Activated CD4-positive, alpha-beta T cell treated with anti-CD3 and anti-CD28 coated beads, Interleukin-2, amount 50 U/mL, for 16 hours (primary cell): ENCODE data around the gene CRACDL.

Experiments used
- DNase-seq: peaks from one replicate; pipeline ENCODE4 v3.0.0-alpha.2; 2020

The CRACDL gene

GRCh38 chr2:98847853-98848252 lies 88.2 kb downstream of the CRACDL start:
- DNase-seq, result no peak

- DNase-seq, result no peak
Measured at GRCh38 chr2:98846041-98846440, 90.0 kb downstream of the CRACDL start.

- no peak for DNase-seq
Measured at GRCh38 chr2:98842136-98842535, 93.9 kb downstream of the CRACDL start.

GRCh38 chr2:98839292-98839691 lies 96.7 kb downstream of the CRACDL start:
- DNase-seq, result no peak

- peak; percentile 27 for DNase-seq
Measured at GRCh38 chr2:98835831-98836385, 100.1 kb downstream of the CRACDL start.

- no peak for DNase-seq
Measured at GRCh38 chr2:98833917-98834263, 102.1 kb downstream of the CRACDL start.

GRCh38 chr2:98833172-98833916 lies 102.7 kb downstream of the CRACDL start:
- DNase-seq, result no peak

GRCh38 chr2:98832172-98832571 lies 103.9 kb downstream of the CRACDL start:
- no peak for DNase-seq

- no peak for DNase-seq
Measured at GRCh38 chr2:98830571-98831145, 105.4 kb downstream of the CRACDL start.

GRCh38 chr2:98829581-98830270 lies 106.3 kb downstream of the CRACDL start:
- DNase-seq, result no peak

- no peak for DNase-seq
Measured at GRCh38 chr2:98828793-98829371, 107.1 kb downstream of the CRACDL start.

GRCh38 chr2:98828369-98828744 lies 107.7 kb downstream of the CRACDL start:
- no peak for DNase-seq

GRCh38 chr2:98827625-98828368 lies 108.2 kb downstream of the CRACDL start:
- DNase-seq, result no peak

- DNase-seq, result no peak
Measured at GRCh38 chr2:98826856-98827255, 109.2 kb downstream of the CRACDL start.

GRCh38 chr2:98825858-98826257 lies 110.2 kb downstream of the CRACDL start:
- DNase-seq, result no peak

- DNase-seq, result no peak
Measured at GRCh38 chr2:98825404-98825803, 110.6 kb downstream of the CRACDL start.

- no peak for DNase-seq
Measured at GRCh38 chr2:98825020-98825350, 111.0 kb downstream of the CRACDL start.

GRCh38 chr2:98824256-98825019 lies 111.6 kb downstream of the CRACDL start:
- no peak for DNase-seq

- no peak for DNase-seq
Measured at GRCh38 chr2:98823196-98824170, 112.5 kb downstream of the CRACDL start.

- peak; percentile 46 for DNase-seq
Measured at GRCh38 chr2:98822301-98823164, 113.5 kb downstream of the CRACDL start.
